AG09319 (cell line): Measurements from ENCODE around the gene LPP.
"Not testable (repeated sequence)": the region's sequence is repeated elsewhere in the genome, so short reads cannot be mapped to it uniquely, and the experiment has no call there.

ENCODE experiments used
- DNase-seq: peaks from one replicate; pipeline ENCODE4 v3.0.0-alpha.2; 2010; ENCODE audit warnings: low read depth; ENCODE audit errors: extremely low read depth
- CTCF ChIP-seq: IDR thresholded peaks from 2 replicates; pipeline ENCODE4 v1.5.1; 2011; ENCODE audit warnings: low read depth, mild to moderate bottlenecking, inconsistent platforms, low read length, moderate library complexity

The LPP gene

DNA sequence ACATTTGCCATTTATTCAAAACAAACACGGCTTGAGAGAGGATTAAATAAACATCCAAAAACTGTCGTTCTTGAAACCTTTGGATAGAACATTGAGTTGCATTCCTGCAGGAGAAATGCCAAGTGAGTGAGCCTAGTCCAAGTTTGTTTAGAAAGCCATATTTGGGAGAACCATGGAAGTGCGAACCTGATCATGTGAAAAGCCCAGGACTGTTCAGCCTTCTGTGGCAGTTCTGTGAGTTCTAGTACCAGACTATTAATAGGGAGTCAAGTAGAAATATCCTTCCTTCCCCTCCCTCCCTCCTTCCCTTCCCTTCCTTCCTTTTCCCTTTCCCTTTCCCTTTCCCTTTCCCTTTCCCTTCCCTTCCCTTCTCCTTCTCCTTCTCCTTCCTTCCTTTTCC is 470.4 kb downstream of the LPP start:
- TF ChIP-seq CTCF = no peak
- DNase-seq = peak; percentile 44

- no peak for TF ChIP-seq CTCF
- no peak for DNase-seq
Measured at GRCh38 chr3:188624828-188625227, 470.9 kb downstream of the LPP start.

DNA sequence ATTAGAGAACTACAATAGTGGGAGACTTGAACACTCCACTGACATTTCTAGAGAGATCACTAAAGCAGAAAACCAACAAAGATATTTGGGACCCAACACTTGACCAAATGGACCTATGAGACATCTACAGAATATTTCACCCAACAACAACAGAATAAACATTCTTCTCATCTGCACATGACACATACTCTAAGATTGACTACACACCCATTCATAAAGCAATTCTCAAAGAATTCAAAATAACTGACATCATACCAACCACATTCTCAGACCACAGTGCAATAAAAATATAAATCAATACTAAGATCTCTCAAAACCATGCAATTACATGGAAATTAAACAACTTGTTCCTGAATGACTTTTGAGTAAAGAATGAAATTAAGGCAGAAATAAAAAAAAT is 473.7 kb downstream of the LPP start:
- TF ChIP-seq CTCF = no peak
- peak; percentile 45 for DNase-seq

DNA sequence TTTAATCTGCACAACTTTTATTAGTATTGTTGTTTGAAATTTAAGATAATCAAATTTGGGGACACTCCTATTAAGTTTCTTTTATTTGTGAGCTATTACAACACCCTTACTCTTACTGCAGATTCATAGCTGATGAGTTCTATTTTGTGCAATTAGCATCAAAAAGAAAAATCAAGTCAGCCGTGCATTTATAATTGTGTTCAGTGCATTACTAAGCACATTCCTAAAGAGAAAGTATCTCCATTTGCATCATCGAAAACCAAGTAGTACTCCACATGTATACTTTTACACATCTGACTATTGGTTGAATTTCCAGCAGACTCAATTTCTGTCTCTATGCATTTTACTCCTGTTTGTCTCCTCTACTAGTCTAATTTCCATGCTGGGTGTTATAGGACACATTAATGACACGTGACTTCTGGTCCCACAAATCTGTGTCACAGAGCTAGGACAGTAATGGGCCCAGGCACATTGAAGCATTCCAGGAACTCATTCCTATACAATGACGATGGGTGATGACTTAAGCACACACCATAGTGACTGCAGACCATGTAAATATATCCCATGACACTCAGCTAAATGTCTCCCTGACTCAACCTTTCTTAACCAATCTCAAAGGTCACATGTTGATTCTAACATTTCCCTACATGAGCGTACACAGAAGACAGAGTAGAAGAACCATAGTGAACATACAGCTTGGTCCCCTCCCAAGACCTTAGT is 477.5 kb downstream of the LPP start:
- peak; percentile 44 for DNase-seq
- no peak for TF ChIP-seq CTCF

GRCh38 chr3:188633206-188633605 is 479.2 kb downstream of the LPP start:
- no peak for TF ChIP-seq CTCF
- no peak for DNase-seq

DNA sequence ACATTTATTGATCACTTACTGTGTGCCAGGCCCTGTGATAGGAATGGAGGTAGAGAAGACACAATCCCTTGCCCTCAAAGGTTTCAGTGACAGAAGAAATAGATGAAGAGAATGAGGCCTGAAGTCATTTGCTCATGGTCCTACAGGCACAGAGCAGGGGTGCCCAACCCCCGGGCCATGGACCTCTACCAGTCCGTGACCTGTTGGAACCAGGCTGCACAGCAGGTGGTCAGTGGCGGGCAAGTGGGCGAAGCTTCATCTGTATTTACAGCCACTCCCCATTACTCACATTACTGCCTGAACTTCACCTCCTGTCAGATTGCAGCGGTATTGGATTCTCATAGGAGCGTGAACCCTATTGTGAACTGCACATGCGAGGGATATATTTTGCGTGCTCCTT is 480.3 kb downstream of the LPP start:
- no peak for DNase-seq
- no peak for TF ChIP-seq CTCF

DNA sequence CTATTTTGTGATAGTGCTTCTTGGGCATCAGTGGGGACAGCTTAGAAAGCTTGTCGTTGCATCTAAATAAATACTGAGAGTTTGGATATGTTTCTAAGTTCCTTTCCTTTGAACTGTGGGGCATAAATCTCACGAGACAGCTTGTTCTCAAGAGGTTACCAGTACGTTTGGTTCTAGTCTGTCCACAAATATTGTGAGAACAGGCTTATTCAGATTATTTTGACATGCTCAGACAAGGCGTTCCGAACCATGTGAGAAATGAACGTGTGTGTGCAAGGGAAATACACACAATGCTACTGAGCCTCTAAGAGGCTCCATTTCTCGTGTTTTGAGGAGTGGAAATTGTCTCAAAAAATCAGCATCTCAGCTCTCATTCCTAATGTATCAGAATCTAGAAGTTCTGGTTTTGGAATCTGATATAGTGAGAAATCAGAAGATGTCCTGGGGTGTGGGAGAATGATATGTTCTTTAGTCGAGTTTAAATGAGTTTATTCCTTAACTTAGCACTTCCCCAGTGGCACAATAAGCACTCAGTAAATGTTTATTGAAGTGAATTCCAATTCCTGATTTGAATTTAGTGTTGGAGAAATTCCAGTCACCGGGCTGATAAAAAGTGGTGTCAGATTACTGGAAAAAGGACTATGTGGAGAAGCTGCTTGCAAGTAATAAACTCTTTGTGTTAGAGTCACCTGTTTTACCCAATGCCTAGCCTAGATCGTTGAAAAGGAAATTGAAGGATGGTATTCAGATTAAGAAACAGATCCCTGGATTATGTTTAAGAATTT is 481.5 kb downstream of the LPP start:
- no peak for TF ChIP-seq CTCF
- DNase-seq = peak; percentile 48

GRCh38 chr3:188636292-188636691 is 482.3 kb downstream of the LPP start:
- not testable (repeated sequence) for DNase-seq
